NCI-H1694 (cell line): ENCODE results near the gene COX8C.
"Not testable (repeated sequence)": the region's sequence is repeated elsewhere in the genome, so short reads cannot be mapped to it uniquely, and the experiment has no call there.

Source experiments
- DNase-seq: peaks from one replicate; lab custom pipeline; 2025; lab: John Stamatoyannopoulos, UW

The COX8C gene

GRCh38 chr14:93375673-93376156, 28.7 kb downstream of the COX8C start:
- DNase-seq, result no peak

GRCh38 chr14:93379831-93380230, 32.8 kb downstream of the COX8C start:
- DNase-seq, result no peak

DNA sequence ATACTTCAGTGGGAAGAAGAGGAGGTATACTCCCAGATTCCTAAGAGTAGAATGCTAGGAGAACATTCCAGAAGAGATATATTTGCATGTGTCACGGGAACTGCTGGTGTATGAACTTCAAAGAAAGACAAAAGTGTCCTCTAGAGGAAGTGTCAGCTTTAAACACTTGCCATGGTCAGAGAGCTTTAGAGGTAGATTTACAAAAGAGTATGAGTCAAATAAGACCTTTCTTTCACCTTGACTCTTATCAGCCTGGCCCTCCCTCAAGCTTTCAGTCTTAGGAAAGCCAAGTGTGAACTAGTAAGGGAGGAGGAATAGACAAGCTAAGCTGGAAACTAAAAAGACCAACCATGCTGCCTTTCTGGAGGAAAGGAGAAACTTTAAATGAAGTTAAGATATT, 34.7 kb downstream of the COX8C start:
- DNase-seq, result no peak

DNA sequence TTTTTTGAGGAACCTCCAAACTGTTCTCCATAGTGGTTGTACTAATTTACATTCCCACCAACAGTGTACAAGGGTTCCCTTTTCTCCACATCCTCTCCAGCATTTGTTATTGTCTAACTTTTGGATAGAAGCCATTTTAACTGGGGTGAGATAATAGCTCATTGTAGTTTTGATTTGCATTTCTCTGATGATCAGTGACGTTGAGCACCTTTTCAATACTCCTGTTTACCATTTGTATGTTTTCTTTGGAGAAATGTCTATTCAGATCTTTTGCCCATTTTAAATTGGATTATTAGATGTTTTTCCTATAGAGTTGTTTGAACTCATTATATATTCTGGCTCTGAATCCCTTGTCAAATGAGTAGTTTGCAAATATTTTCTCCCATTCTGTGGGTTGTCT, 37.3 kb downstream of the COX8C start:
- not testable (repeated sequence) for DNase-seq

DNA sequence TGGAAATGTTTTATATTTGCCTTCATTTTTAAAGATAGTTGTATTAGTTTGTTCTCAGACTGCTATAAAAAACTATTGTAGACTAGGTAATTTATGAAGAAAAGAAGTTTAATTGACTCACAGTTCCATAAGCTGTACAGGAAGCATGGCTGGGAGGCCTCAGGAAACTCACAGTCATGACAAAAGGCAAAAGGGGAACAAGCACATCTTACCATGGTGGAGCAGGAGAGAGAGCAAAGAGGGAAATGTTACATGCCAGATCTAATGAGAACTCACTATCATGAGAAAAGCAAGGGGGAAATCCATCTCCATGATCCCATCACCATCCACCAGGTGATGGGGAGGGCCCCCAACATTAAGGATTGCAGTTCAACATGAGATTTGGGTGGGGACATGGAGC, 48.2 kb downstream of the COX8C start:
- no peak for DNase-seq

GRCh38 chr14:93396456-93396855, 49.5 kb downstream of the COX8C start:
- no peak for DNase-seq
